Measurements from ENCODE around the gene SLC25A2.
"Not testable (repeated sequence)": the region's sequence is repeated elsewhere in the genome, so short reads cannot be mapped to it uniquely, and the experiment has no call there.

The SLC25A2 gene

GRCh38 chr5:141319202-141319601, 15.4 kb upstream of the SLC25A2 start:
- TF ChIP-seq EZH2phosphoT487 (IDR thresholded peaks at IDR 0.05; ENCODE audit: low read length) (no peak), EZH2 (optimal IDR thresholded peaks at IDR 0.05; ENCODE audit: low read depth, low read length) (no peak)
- TF ChIP-seq, protein P1, sequence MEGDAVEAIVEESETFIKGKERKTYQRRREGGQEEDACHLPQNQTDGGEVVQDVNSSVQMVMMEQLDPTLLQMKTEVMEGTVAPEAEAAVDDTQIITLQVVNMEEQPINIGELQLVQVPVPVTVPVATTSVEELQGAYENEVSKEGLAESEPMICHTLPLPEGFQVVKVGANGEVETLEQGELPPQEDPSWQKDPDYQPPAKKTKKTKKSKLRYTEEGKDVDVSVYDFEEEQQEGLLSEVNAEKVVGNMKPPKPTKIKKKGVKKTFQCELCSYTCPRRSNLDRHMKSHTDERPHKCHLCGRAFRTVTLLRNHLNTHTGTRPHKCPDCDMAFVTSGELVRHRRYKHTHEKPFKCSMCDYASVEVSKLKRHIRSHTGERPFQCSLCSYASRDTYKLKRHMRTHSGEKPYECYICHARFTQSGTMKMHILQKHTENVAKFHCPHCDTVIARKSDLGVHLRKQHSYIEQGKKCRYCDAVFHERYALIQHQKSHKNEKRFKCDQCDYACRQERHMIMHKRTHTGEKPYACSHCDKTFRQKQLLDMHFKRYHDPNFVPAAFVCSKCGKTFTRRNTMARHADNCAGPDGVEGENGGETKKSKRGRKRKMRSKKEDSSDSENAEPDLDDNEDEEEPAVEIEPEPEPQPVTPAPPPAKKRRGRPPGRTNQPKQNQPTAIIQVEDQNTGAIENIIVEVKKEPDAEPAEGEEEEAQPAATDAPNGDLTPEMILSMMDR (IDR thresholded peaks at IDR 0.05; ENCODE audit: low read length): no peak
- Histone ChIP-seq H3K27ac (ENCODE audit: low read length) (no peak overlapping the region), H3K9ac (ENCODE audit: low read length) (no peak overlapping the region), H3K79me2 (ENCODE audit: low read length) (peaks cover 34% of the 10 kb centered on the region), H3K4me1 (ENCODE audit: low read length) (peaks cover 6% of the 10 kb centered on the region), H3K4me3 (ENCODE audit: low read length) (no peak overlapping the region), H3K4me2 (ENCODE audit: low read depth, low read length) (no peak overlapping the region), H2AFZ (ENCODE audit: low read length) (no peak overlapping the region), H3K36me3 (replicated peaks; ENCODE audit: insufficient read depth, low read length) (peaks cover 22% of the 10 kb centered on the region), H4K20me1 (ENCODE audit: insufficient read depth, low read length) (no peaks in the 10 kb centered on the region), H3F3A (ENCODE audit: insufficient read depth, low read length) (peaks cover 8% of the 10 kb centered on the region; the same call in 1 of the 2 replicates), H3K27me3 (replicated peaks; ENCODE audit: insufficient read depth, low read length) (0 out of 2 replicates have a peak, but pooled peaks cover 5% of the 10 kb centered on the region), H3K9me2 (replicated peaks; ENCODE audit: insufficient read depth, low read length) (no peaks in the 10 kb centered on the region), H3K9me3 (replicated peaks; ENCODE audit: insufficient read depth, low read length) (peaks cover 12% of the 10 kb centered on the region; the same call in 1 of the 2 replicates)
- no peak for DNase-seq

DNA sequence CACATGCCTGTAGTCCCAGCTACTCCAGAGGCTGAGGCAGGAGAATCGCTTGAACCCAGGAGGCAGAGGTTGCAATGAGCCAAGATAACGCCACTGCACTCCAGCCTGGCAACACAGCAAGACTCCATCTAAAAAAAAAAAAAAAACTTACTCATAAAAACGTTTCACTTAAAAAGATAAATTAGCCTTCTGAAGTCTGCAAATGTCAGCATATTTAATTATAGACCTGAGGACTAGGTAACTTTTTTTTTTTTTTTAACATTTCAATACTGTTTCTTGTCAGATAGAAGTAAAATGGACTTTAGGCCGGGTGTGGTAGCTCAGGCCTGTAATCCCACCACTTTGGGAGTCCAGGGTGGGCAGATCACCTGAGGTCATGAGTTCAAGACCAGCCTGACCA, 13.1 kb upstream of the SLC25A2 start:
- Histone ChIP-seq H3K9me3 (replicated peaks; ENCODE audit: insufficient read depth, low read length) (peaks cover 12% of the 10 kb centered on the region; the same call in 1 of the 2 replicates), H3K79me2 (ENCODE audit: low read length) (peaks cover 37% of the 10 kb centered on the region)
- H4K20me1 ChIP-seq (ENCODE audit: insufficient read depth, low read length): not testable (repeated sequence)

DNA sequence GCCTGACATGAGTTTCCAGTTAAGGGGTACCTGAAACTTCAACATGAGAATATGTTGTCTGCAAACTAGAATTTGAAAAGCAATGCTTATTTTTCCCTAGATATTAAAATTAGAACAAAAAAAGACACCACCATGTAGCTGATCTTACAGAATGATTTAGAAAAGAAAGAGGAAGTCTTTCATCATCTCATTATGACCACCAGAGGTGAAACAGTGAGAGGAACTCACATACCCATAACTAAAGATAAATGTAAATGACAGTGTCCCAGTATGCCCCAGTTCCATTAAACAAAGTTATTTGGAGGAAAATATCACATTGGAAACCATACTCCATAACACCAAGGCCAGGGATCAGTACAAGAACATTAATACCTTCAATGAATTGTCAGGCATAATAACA, 9.9 kb upstream of the SLC25A2 start:
- Histone ChIP-seq H3K4me1 (ENCODE audit: low read length) (no peaks in the 10 kb centered on the region), H2AFZ (ENCODE audit: low read length) (no peak overlapping the region), H3K36me3 (replicated peaks; ENCODE audit: insufficient read depth, low read length) (peaks cover 9% of the 10 kb centered on the region), H3F3A (ENCODE audit: insufficient read depth, low read length) (peaks cover 3% of the 10 kb centered on the region; the same call in 1 of the 2 replicates), H3K4me3 (ENCODE audit: low read length) (no peak overlapping the region), H3K9me3 (replicated peaks; ENCODE audit: insufficient read depth, low read length) (0 out of 2 replicates have a peak, but pooled peaks cover 3% of the 10 kb centered on the region), H3K4me2 (ENCODE audit: low read depth, low read length) (no peak overlapping the region), H3K27me3 (replicated peaks; ENCODE audit: insufficient read depth, low read length) (no peaks in the 10 kb centered on the region), H3K79me2 (ENCODE audit: low read length) (peaks cover 23% of the 10 kb centered on the region), H3K9me2 (replicated peaks; ENCODE audit: insufficient read depth, low read length) (no peaks in the 10 kb centered on the region), H4K20me1 (ENCODE audit: insufficient read depth, low read length) (no peaks in the 10 kb centered on the region), H3K9ac (ENCODE audit: low read length) (no peak overlapping the region), H3K27ac (ENCODE audit: low read length) (no peak overlapping the region)
- no peak for DNase-seq
- TF ChIP-seq EZH2 (optimal IDR thresholded peaks at IDR 0.05; ENCODE audit: low read depth, low read length): no peak
- no peak for TF ChIP-seq EZH2phosphoT487 (IDR thresholded peaks at IDR 0.05; ENCODE audit: low read length)
- TF ChIP-seq, protein P1 (IDR thresholded peaks at IDR 0.05; ENCODE audit: low read length): no peak

More for the DNA sequence above, 13.1 kb upstream of the SLC25A2 start:
- H3K27me3 ChIP-seq (replicated peaks; ENCODE audit: insufficient read depth, low read length); H3K4me1 ChIP-seq (ENCODE audit: low read length); H2AFZ ChIP-seq (ENCODE audit: low read length); H3F3A ChIP-seq (ENCODE audit: insufficient read depth, low read length); H3K27ac ChIP-seq (ENCODE audit: low read length); H3K4me3 ChIP-seq (ENCODE audit: low read length); H3K4me2 ChIP-seq (ENCODE audit: low read depth, low read length); H3K9me2 ChIP-seq (replicated peaks; ENCODE audit: insufficient read depth, low read length); H3K9ac ChIP-seq (ENCODE audit: low read length); DNase-seq: not testable (repeated sequence)
- H3K36me3 ChIP-seq (replicated peaks; ENCODE audit: insufficient read depth, low read length): peaks cover 22% of the 10 kb centered on the region

DNA sequence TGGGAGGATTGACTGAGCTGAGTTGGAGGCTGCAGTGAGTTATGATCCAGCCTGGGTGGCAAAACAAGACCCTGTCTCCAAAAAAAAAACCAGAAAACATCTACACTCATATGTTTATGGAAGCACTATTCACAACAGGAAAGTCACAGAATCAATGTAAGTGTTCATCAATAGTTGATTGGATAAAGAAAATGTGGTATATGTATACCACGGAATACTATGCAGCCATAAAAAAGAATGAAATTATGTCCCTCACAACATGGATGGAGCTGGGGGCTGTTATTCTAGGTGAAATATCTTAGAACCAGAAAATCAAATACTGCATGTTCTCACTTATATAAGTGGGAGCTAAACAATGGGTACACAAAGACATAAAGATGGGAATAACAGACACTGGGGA, 2.8 kb upstream of the SLC25A2 start:
- Histone ChIP-seq H4K20me1 (ENCODE audit: insufficient read depth, low read length) (no peaks in the 10 kb centered on the region), H3K4me2 (ENCODE audit: low read depth, low read length) (no peak overlapping the region), H3K9ac (ENCODE audit: low read length) (no peak overlapping the region), H3K27me3 (replicated peaks; ENCODE audit: insufficient read depth, low read length) (no peaks in the 10 kb centered on the region), H3K79me2 (ENCODE audit: low read length) (0 out of 2 replicates have a peak, but pooled peaks cover 3% of the 10 kb centered on the region), H3K9me2 (replicated peaks; ENCODE audit: insufficient read depth, low read length) (no peaks in the 10 kb centered on the region), H3K4me1 (ENCODE audit: low read length) (no peaks in the 10 kb centered on the region), H3K4me3 (ENCODE audit: low read length) (no peak overlapping the region), H3F3A (ENCODE audit: insufficient read depth, low read length) (no peaks in the 10 kb centered on the region), H3K9me3 (replicated peaks; ENCODE audit: insufficient read depth, low read length) (no peaks in the 10 kb centered on the region), H3K27ac (ENCODE audit: low read length) (no peak overlapping the region), H3K36me3 (replicated peaks; ENCODE audit: insufficient read depth, low read length) (no peaks in the 10 kb centered on the region), H2AFZ (ENCODE audit: low read length) (no peak overlapping the region)
- no peak for DNase-seq
- TF ChIP-seq EZH2phosphoT487 (IDR thresholded peaks at IDR 0.05; ENCODE audit: low read length): no peak
- no peak for TF ChIP-seq EZH2 (optimal IDR thresholded peaks at IDR 0.05; ENCODE audit: low read depth, low read length)

Data from MM.1S (cell line).